Mammary epithelial cell (primary cell): ENCODE results near the gene IRX3.

Experiments
- CTCF ChIP-seq, 2 donors: IDR thresholded peaks in 1 of 2; conservative IDR thresholded peaks in 1 of 2; 2 replicates each; pipeline ENCODE4 v1.5.1; 2011 to 2012; ENCODE audit warnings: inconsistent platforms in 2 of 2, low read length in 2 of 2, mild to moderate bottlenecking in 2 of 2, control low read depth in 1 of 2, low read depth in 1 of 2; ENCODE audit not compliant: insufficient read depth in 1 of 2; ENCODE audit errors: extremely low read depth in 1 of 2
- EZH2 ChIP-seq: IDR thresholded peaks from 2 replicates; pipeline ENCODE4 v1.6.1; 2012; ENCODE audit warnings: low read length, inconsistent platforms, borderline replicate concordance

DNA sequence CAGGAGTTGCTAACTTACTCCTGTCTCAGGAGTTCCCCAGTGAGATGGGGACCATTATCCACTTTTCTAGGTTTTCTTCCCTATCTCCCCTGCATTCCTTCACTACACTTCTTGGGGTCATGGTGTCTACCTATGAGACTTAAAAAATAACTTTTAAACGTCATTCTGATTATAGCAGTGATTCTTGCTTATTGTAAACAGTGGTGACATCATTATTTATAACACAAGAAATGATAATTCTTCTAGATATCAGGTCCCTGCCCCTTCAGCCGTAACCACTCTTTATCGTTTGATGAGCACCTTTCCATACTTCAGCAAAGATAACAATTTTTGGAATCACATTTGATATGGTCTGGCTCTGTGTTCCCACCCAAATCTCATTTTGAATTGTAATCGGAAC is 27.2 kb upstream of the IRX3 start:
- TF ChIP-seq EZH2, result no peak
- TF ChIP-seq CTCF (conservative IDR thresholded peaks at IDR 0.05 in 1 of 2, IDR thresholded peaks at IDR 0.05 in 1 of 2; ENCODE audit: extremely low read depth in 1 of 2, insufficient read depth in 1 of 2, low read depth in 1 of 2, low read length in 2 of 2), result no peak
